ENCODE measurements around the gene ZNF280D. TPM values are rescaled to one million over a fixed set of nuclear protein-coding genes. Genes with fewer than 3 reads are reported as not detected.
A peak's percentile ranks its signal among the peaks of the same experiment; 100 is the strongest.

Gene ZNF280D
- polyA plus RNA-seq, 10 donors: 27.3 to 56.3 (median 37.6) TPM

DNA sequence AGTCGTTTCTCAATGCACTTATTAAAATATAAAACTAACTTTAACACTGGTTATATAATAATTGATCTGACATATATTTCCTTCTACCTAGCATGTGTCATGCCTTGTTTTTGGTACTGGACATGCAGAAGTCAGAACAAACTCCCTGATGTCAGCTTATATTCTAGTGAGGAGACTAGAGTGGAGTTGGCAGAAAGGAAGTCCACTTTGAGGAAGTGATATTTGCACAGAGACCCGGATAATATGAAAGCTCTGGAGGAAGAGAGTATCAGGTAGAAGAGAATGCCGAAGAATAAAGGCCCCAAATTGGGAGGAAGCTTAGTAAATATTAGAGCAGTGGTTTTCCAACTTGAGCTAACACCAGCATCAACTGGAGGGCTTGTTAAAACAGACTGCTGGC, 24.6 kb upstream of the ZNF280D start:
- no peak for DNase-seq

DNA sequence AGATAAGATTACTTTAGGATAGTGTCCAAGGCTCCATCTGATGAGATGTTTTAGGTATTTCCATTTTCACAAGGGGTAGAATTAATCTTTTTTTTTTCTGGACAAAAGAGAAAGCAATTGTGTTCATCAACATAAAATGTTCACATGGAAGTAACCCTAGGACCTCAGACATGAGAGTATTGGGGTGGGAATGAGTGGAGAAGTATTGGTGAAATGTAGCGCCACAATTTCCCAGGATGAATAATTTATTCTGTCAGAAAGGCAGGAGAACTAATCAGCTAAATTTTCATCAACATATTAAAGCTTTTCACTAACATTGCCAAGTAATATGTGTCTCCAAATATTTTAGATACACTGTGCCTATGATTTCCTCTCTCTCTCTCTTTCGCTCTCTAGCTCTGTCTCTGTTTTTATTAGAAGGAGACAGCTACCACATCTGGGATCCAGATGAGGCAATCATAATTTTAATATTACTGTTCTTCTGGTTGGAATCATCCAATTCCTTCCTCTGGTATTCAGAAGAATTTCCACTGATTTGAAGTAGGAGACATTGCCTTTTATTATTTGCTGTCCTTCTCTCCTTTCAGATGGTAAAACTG, 21.6 kb upstream of the ZNF280D start:
- DNase-seq: peak; percentile 51 to 76 (median 56)

GRCh38 chr15:56752986-56753385, 19.7 kb upstream of the ZNF280D start:
- no peak for DNase-seq

GRCh38 chr15:56749982-56750381, 16.7 kb upstream of the ZNF280D start:
- DNase-seq: no peak

DNA sequence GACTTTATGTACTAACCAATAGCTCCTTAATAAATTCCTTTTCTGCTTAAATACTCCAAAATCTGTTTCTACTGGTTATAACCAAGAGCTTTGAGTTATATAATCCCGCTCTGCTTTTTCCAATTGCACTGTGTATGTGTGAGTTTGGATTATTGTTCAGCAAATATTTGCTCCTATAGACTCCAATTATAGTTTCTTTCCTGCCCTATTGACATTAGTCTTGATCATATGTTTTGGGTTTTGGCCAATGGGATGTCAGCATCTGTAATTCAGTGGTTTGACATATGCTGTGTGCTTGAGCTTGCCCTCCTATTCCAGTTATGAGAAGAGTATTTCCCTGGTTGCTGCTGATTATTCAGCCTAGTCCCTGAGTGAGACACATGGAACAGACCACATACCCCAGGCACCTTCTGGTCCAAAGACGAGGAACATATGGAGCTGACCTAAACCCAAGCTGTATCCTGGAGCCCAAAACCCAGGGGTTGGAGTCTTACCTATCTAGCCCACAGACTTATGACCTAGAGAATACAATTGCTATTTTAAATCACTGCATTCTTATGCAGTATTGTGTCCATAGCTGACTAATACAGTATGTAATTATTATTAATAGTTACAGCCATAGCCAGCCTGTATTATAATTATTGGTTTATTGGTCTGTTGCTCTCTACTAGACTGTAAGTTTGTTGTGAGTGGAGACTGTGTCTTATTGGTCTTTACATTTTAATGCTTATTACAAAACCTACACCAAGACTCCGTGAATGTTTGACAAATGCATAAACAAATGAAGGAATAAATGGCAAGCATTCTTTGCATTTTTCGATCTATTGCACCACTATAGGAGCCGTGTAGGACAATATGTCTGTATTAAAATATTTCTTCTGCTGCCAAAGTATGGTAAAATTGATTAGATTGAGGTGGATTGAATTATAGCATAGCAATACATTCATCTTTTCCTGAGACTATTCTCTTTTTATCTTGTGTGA, 11.7 kb upstream of the ZNF280D start:
- no peak for DNase-seq

DNA sequence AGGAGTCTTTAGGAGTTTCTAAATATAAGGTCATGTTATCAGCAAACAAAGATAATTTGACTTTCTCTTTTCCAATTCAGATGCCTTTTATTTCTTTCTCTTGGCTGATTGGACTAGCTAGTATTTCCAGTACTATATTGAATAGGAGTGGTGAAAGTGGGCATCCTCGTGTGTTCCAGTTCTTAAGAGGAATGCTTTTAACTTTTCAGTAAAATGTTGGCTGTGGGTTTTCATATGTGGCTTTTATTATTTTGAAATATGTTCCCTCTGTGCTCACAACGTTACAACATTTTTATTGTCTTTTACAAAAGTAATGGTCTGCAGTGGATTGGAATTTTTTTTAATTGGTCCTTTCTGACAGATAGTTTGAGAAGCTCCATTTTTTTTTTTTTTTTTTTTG, 8.2 kb upstream of the ZNF280D start:
- no peak for DNase-seq

GRCh38 chr15:56739964-56740640, 6.8 kb upstream of the ZNF280D start:
- no peak for DNase-seq

DNA sequence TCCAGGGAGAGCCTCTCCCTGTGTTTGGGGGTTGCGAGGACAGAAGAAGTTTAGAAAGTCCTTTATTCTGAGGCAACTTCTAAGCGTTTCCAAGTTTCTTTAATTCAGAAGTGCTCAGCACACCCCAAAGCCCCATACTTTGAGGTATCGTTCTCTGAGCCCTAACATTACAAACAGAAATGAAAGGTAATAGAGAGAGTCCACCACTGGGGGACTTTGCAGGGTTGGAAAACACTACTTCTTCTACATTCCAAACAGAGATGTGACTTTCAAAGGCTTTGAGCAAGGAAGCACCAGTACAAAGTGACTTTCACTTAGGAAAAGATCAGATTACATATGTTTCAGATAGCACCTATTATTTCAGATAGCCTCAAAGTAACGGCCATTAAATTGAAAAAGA, 6.2 kb upstream of the ZNF280D start:
- DNase-seq: no peak

GRCh38 chr15:56737791-56738190, 4.5 kb upstream of the ZNF280D start:
- DNase-seq: no peak

- DNase-seq: peak in 1 of 3 donors; percentile 26
Observed at GRCh38 chr15:56736881-56737707, 3.8 kb upstream of the ZNF280D start.

DNA sequence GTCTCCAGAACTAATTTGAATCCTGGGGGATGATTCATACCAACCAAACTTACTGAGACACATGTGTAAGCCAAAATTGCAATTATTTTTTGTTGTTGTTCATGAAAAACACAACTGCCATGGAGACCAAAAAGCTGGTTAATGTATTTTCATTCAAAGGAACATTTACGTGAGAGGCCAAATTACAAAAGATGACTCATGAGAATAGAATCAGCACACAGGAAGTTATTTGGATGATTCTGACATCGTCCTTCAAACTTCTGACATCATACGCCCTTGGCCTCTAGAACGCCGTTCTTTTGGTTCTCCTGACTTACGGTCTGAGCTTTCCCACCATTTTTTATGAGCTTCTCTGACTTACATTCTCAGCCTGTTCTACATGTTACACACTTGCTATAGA, 3.0 kb upstream of the ZNF280D start:
- peak in 2 of 3 donors; percentile 33 to 41 for DNase-seq

DNA sequence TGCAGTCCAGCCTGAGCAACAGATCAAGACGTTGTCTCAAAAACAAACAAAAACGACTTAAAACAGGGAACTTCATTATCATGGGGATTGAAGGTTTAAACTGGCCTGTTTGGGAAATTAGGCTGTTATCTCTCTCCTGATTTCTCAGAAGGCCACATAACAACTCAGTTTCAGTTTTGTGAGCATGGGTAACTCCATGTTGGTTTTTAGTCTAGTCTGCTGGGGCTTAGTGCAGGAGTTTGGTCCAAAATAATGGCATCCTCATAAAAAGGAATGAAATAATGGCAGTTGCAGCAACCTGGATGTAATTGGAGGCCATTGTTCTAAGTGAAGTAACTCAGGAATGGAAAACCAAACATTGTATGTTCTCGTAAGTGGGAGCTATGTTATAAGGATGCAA, 2.3 kb upstream of the ZNF280D start:
- DNase-seq: no peak

- DNase-seq: peak in 1 of 3 donors; percentile 50
Observed at GRCh38 chr15:56734013-56734635, 815 bp upstream of the ZNF280D start.

DNA sequence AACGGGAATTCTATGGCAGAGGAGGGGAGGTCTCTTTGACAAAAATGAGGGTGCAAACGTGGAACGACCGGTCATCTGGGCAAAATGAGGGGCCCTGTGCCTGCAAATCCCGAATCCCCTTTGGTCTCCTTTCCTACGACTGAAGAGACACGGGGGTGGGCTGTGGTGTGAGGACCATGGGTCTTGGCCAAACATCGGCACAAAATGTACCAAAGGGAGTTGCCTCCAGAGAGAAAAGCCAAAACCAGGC, 498 bp downstream of the ZNF280D start:
- peak in 2 of 3 donors; percentile 62 to 96 for DNase-seq

- DNase-seq: peak in 2 of 3 donors; percentile 26 to 71
Observed at GRCh38 chr15:56732135-56732885, 999 bp downstream of the ZNF280D start.

DNA sequence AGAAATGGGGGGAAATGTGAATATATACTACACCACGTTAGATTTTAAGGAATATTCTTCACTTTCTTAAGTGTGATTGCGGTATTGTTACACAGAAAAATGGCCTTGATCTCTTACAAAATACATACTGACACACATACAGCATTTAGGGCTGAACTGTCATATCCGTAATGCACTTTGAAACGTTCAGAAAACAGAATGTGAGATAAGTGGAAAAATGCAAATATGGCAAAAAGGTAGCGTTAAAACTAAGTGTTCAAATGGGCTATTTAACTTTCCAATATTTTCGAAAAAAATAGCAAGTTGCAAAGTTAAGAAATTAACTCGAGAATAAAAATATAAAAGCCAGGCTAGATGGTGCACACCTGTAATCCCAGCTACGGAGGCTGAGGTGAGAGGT, 1.8 kb downstream of the ZNF280D start:
- no peak for DNase-seq

GRCh38 chr15:56729561-56729960, 3.7 kb downstream of the ZNF280D start:
- DNase-seq: no peak

DNA sequence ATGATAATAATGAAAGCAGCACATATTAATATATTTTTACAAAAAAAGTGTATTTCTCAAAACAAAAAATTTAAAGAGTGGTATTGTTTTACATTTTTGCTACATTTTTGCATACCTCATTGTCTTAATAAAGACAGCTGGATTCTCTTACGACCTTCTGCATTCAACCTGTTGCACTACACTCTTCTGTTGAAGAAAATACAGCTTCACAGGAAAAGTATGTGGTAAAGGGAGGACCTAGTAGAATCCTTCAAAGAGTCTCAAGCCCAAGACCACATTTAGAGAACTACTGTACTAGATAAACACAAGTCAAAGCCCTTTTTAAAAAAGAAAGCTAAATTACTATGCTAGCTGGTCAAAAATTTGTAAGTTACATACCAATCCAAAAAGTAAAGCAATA, 7.9 kb downstream of the ZNF280D start:
- DNase-seq: no peak

DNA sequence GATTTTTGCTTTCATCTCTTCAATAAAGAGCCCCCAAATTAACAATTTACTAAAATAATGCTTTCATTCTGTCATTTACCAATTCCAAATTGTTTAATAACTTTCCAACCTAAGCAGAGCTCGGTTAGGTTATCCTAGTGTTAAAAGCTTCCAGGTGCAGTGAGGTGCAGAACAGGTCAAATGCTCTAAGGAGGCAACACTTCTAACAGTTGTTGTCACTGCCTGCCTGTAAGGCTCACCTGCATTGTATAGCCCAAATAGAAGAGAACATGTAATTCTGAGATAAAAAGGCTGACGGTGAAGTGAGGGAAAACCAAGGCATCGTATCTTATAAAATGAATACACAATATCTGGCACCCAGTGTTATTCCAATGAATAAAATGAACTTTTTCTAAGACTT, 9.1 kb downstream of the ZNF280D start:
- no peak for DNase-seq

- no peak for DNase-seq
Observed at GRCh38 chr15:56723787-56724186, 9.5 kb downstream of the ZNF280D start.

Measured in muscle of back (tissue), 11 donors.